HG02852 (cell line): Measurements from ENCODE around the gene HIVEP3.

ENCODE experiments used
- ATAC-seq: cut with Tn5 transposase; IDR thresholded peaks from one replicate; pipeline ENCODE4 v1.9.1; 2021; ENCODE audit warnings: mild to moderate bottlenecking, moderate library complexity; ENCODE audit not compliant: unreplicated experiment

HIVEP3 gene

GRCh38 chr1:41599912-41600311, 318.8 kb downstream of the HIVEP3 start:
- no peak for ATAC-seq

GRCh38 chr1:41598325-41598724, 320.4 kb downstream of the HIVEP3 start:
- ATAC-seq, result no peak

- no peak for ATAC-seq
These were observed 326.1 kb downstream of the HIVEP3 start for GRCh38 chr1:41592451-41593125.

GRCh38 chr1:41591891-41592290, 326.8 kb downstream of the HIVEP3 start:
- no peak for ATAC-seq

GRCh38 chr1:41590331-41590730, 328.4 kb downstream of the HIVEP3 start:
- no peak for ATAC-seq

GRCh38 chr1:41589395-41589794, 329.3 kb downstream of the HIVEP3 start:
- no peak for ATAC-seq

- ATAC-seq, result no peak
These were observed 330.3 kb downstream of the HIVEP3 start for GRCh38 chr1:41588334-41588875.

GRCh38 chr1:41587791-41588190, 330.9 kb downstream of the HIVEP3 start:
- ATAC-seq, result no peak

GRCh38 chr1:41586230-41586629, 332.5 kb downstream of the HIVEP3 start:
- ATAC-seq, result no peak

GRCh38 chr1:41583658-41584547, 334.8 kb downstream of the HIVEP3 start:
- no peak for ATAC-seq

- no peak for ATAC-seq
These were observed 335.7 kb downstream of the HIVEP3 start for GRCh38 chr1:41582851-41583657.

GRCh38 chr1:41582351-41582750, 336.4 kb downstream of the HIVEP3 start:
- no peak for ATAC-seq

- ATAC-seq, result no peak
These were observed 336.8 kb downstream of the HIVEP3 start for GRCh38 chr1:41582004-41582325.

- no peak for ATAC-seq
These were observed 337.3 kb downstream of the HIVEP3 start for GRCh38 chr1:41581216-41582003.

- ATAC-seq, result no peak
These were observed 338.1 kb downstream of the HIVEP3 start for GRCh38 chr1:41580520-41581172.

- ATAC-seq, result no peak
These were observed 338.7 kb downstream of the HIVEP3 start for GRCh38 chr1:41580021-41580420.

GRCh38 chr1:41578712-41579335, 339.9 kb downstream of the HIVEP3 start:
- ATAC-seq, result no peak

GRCh38 chr1:41576620-41577019, 342.1 kb downstream of the HIVEP3 start:
- ATAC-seq, result no peak

- ATAC-seq, result no peak
These were observed 342.5 kb downstream of the HIVEP3 start for GRCh38 chr1:41576206-41576605.
